Keratinocyte (primary cell): ENCODE results near the gene ZNF670. TPM values are rescaled to one million over a fixed set of nuclear protein-coding genes. Genes with fewer than 3 reads are reported as not detected.
"Not testable (repeated sequence)": the region's sequence is repeated elsewhere in the genome, so short reads cannot be mapped to it uniquely, and the experiment has no call there.

Experiments
- DNase-seq: peaks from one replicate; pipeline ENCODE4 v3.0.0-alpha.2; 2011; ENCODE audit warnings: low read depth, missing footprints, low spot score
- FAIRE-seq: peaks from 2 replicates; lab custom pipeline; 2011; peaks lifted over from hg19 to GRCh38; lab: Jason Lieb, UNC
- H2AFZ ChIP-seq: 2 replicates; pipeline ENCODE4 v1.6.0; 2012; ENCODE audit warnings: low read length, control low read depth, inconsistent platforms; ENCODE audit not compliant: control insufficient read depth
- H3K27ac ChIP-seq: 2 replicates; pipeline ENCODE4 v1.5.1; 2011; ENCODE audit warnings: low read length; ENCODE audit not compliant: control insufficient read depth, insufficient read depth
- H3K27me3 ChIP-seq: 3 replicates; pipeline ENCODE4 v1.6.0; 2011; ENCODE audit warnings: low read length; ENCODE audit not compliant: control insufficient read depth, insufficient read depth; ENCODE audit errors: extremely low read depth
- H3K36me3 ChIP-seq, 2 experiments: 2 replicates in 1 of 2; 3 replicates in 1 of 2; pipeline ENCODE4 v1.5.1; 2011; ENCODE audit warnings: low read length in 2 of 2, mild to moderate bottlenecking in 1 of 2; ENCODE audit not compliant: control insufficient read depth in 2 of 2, insufficient read depth in 2 of 2; ENCODE audit errors: extremely low read depth in 1 of 2
- H3K4me1 ChIP-seq: 3 replicates; pipeline ENCODE4 v1.5.1; 2011; ENCODE audit warnings: low read length; ENCODE audit not compliant: control insufficient read depth, insufficient read depth; ENCODE audit errors: extremely low read depth
- H3K4me2 ChIP-seq: 3 replicates; pipeline ENCODE4 v1.6.0; 2011; ENCODE audit warnings: low read depth, low read length; ENCODE audit not compliant: control insufficient read depth, insufficient read depth; ENCODE audit errors: extremely low read depth
- H3K4me3 ChIP-seq, 3 experiments: fragments of 200-600 bp in 1 of 3; sonication (generic) in 1 of 3; 2 replicates in 2 of 3; 3 replicates in 1 of 3; pipeline ENCODE4 v1.5.1; 2011 to 2016; ENCODE audit warnings: low read length in 3 of 3, mild to moderate bottlenecking in 3 of 3, control low read depth in 2 of 3, inconsistent platforms in 1 of 3, low read depth in 1 of 3, mixed read lengths in 1 of 3, mixed run types in 1 of 3, moderate library complexity in 1 of 3; ENCODE audit not compliant: control insufficient read depth in 2 of 3, insufficient read depth in 2 of 3; ENCODE audit errors: extremely low read depth in 1 of 3
- H3K79me2 ChIP-seq: 2 replicates; pipeline ENCODE4 v1.6.0; 2012; ENCODE audit warnings: low read length; ENCODE audit not compliant: control insufficient read depth, insufficient read depth
- H3K9ac ChIP-seq: 3 replicates; pipeline ENCODE4 v1.6.0; 2011; ENCODE audit warnings: low read length; ENCODE audit not compliant: control insufficient read depth, insufficient read depth; ENCODE audit errors: extremely low read depth
- H3K9me1 ChIP-seq: 3 replicates; pipeline ENCODE4 v1.6.0; 2011; ENCODE audit warnings: low read length; ENCODE audit not compliant: control insufficient read depth, insufficient read depth; ENCODE audit errors: extremely low read depth
- H3K9me3 ChIP-seq: 2 replicates; pipeline ENCODE4 v1.5.1; 2012; ENCODE audit warnings: low read depth, low read length; ENCODE audit not compliant: control insufficient read depth
- H4K20me1 ChIP-seq: 3 replicates; pipeline ENCODE4 v1.6.0; 2011; ENCODE audit warnings: low read length; ENCODE audit not compliant: control insufficient read depth, insufficient read depth; ENCODE audit errors: extremely low read depth
- CTCF ChIP-seq, 3 experiments: IDR thresholded peaks in 1 of 3; conservative IDR thresholded peaks in 1 of 3; optimal IDR thresholded peaks in 1 of 3; 2 replicates in 2 of 3; 3 replicates in 1 of 3; pipeline versions ENCODE3 to v1.5.1; 2011; ENCODE audit warnings: low read length in 3 of 3, mild to moderate bottlenecking in 3 of 3, moderate library complexity in 2 of 3, control low read depth in 1 of 3, inconsistent platforms in 1 of 3; ENCODE audit not compliant: insufficient read depth in 2 of 3; ENCODE audit errors: extremely low read depth in 1 of 3
- EZH2 ChIP-seq: IDR thresholded peaks from one replicate; pipeline ENCODE4 v1.6.1; 2012; ENCODE audit warnings: inconsistent platforms, mild to moderate bottlenecking, low read length, moderate library complexity
- dilution Hi-C: fragments of 300-500 bp; cut with MboI; formaldehyde crosslinking; loops from one replicate; pipeline ENCODE4 v1.7.0; 2020; ENCODE audit warnings: low sequenced_read_pairs; ENCODE audit not compliant: extremely low pct_ligation_motif_present
- polyA plus RNA-seq, 5 experiments: library from polyadenylated mRNA; depleted of rRNA in 3 of 5; stranded (reverse) in 3 of 5; stranded (forward) in 1 of 5; unstranded in 1 of 5; fragments of >200 nt; gene quantifications; 1 replicate in 1 of 5; 2 replicates in 3 of 5; 3 replicates in 1 of 5; pipeline versions ENCODE4 v1.2.1 to v1.2.3, GENCODE V29; 2011 to 2012; ENCODE audit warnings: missing spikeins in 2 of 5, low read depth in 1 of 5, low replicate concordance in 1 of 5

The ZNF670 gene
- polyA plus RNA-seq, 1 donor (not counting 4 experiments of a cell fraction or from before 2014, with no cell fraction given) = 3.6 TPM

GRCh38 chr1:247121382-247121781 is 42.8 kb upstream of the ZNF670 start:
- DNase-seq (no peak), FAIRE-seq (no peak)
- no peaks in the 10 kb centered on the region for H3K9me1 ChIP-seq
- H3K27ac ChIP-seq = no peak overlapping the region
- H3K79me2 ChIP-seq = no peaks in the 10 kb centered on the region
- H3K4me2 ChIP-seq = no peak overlapping the region
- H3K9ac ChIP-seq = no peak overlapping the region
- TF ChIP-seq CTCF (optimal IDR thresholded peaks at IDR 0.05 in 1 of 3, IDR thresholded peaks at IDR 0.05 in 1 of 3, conservative IDR thresholded peaks at IDR 0.05 in 1 of 3; ENCODE audit: extremely low read depth in 1 of 3, insufficient read depth in 2 of 3, low read length in 3 of 3) (no peak), EZH2 (no peak)
- dilution Hi-C loops = no loop called here
- no peaks in the 10 kb centered on the region for H3K9me3 ChIP-seq
- H3K27me3 ChIP-seq = no peaks in the 10 kb centered on the region
- no peak overlapping the region for H3K4me3 ChIP-seq
- H3K4me1 ChIP-seq = no peaks in the 10 kb centered on the region
- no peaks in the 10 kb centered on the region for H3K36me3 ChIP-seq
- H4K20me1 ChIP-seq = no peaks in the 10 kb centered on the region
- no peak overlapping the region for H2AFZ ChIP-seq

GRCh38 chr1:247120408-247120668 is 41.7 kb upstream of the ZNF670 start:
- dilution Hi-C loops, FAIRE-seq, H3K9me3 ChIP-seq, DNase-seq, H3K27me3 ChIP-seq, H4K20me1 ChIP-seq, H3K36me3 ChIP-seq, H3K4me1 ChIP-seq, H2AFZ ChIP-seq, H3K4me3 ChIP-seq, H3K79me2 ChIP-seq, H3K27ac ChIP-seq, H3K4me2 ChIP-seq, H3K9me1 ChIP-seq, H3K9ac ChIP-seq: not testable (repeated sequence)

GRCh38 chr1:247119600-247120407 is 41.2 kb upstream of the ZNF670 start:
- DNase-seq (no peak), FAIRE-seq (no peak)
- TF ChIP-seq EZH2 (no peak), CTCF (optimal IDR thresholded peaks at IDR 0.05 in 1 of 3, IDR thresholded peaks at IDR 0.05 in 1 of 3, conservative IDR thresholded peaks at IDR 0.05 in 1 of 3; ENCODE audit: extremely low read depth in 1 of 3, insufficient read depth in 2 of 3, low read length in 3 of 3) (no peak)
- H4K20me1 ChIP-seq = no peaks in the 10 kb centered on the region
- no peaks in the 10 kb centered on the region for H3K4me1 ChIP-seq
- H3K36me3 ChIP-seq = no peaks in the 10 kb centered on the region
- H3K9ac ChIP-seq = no peak overlapping the region
- no peaks in the 10 kb centered on the region for H3K27me3 ChIP-seq
- H3K9me3 ChIP-seq = no peaks in the 10 kb centered on the region
- H3K9me1 ChIP-seq = no peaks in the 10 kb centered on the region
- H3K79me2 ChIP-seq = no peaks in the 10 kb centered on the region
- dilution Hi-C loops = no loop called here
- H2AFZ ChIP-seq = no peak overlapping the region
- no peak overlapping the region for H3K27ac ChIP-seq
- no peak overlapping the region for H3K4me3 ChIP-seq
- H3K4me2 ChIP-seq = no peak overlapping the region
